Measurements from ENCODE around the gene MYH13.
"Not testable (repeated sequence)": the region's sequence is repeated elsewhere in the genome, so short reads cannot be mapped to it uniquely, and the experiment has no call there.

Gene MYH13

DNA sequence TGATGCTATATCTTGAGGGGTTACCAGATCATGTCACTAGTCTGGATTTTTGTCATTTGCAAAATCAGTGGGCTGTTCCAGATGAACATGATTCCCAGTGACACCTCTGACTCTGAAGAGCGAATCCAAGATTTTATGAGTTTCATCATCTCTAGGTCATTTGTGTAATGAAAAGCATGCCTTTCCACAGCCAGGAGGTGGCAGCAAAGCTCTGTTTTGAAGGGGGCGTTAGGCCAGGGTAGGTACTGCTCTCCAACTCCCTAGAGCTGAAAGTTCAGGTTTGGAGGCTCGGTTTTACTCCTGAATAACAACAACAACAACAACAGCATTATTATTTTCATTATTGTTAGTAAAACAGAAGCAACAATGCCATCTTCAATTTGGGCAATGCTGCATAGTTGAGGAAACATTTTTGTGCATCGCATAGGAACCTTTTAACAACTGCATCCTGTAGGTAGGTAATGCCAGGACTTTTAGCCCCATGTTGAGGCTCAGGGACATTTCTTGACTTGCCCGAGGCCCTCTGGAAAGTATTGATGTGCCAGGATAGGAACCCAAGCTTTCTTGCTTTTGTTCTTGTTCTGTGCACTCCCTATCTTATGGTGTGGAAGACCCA is 77.0 kb downstream of the MYH13 start:
- DNase-seq, result peak; percentile 3 to 6

DNA sequence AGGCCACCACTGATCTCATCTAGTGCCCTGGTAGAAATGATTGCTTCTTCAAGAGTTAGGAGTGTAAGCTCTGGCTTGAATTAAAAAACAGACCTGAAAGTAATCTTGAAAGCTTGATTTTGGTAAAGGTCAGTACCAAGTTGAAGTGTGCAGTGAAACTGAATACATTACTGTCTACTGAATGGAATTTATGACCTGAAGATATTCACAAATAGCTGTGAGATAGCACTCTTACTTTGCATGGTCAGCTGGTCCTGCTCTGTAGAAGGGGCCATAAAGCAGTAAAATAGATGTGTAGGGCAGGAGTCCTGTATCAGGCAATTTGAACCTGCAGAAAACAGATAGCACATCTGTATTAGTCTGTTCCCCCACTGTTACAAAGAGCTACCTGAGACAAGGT is 78.6 kb downstream of the MYH13 start:
- no peak for DNase-seq

DNA sequence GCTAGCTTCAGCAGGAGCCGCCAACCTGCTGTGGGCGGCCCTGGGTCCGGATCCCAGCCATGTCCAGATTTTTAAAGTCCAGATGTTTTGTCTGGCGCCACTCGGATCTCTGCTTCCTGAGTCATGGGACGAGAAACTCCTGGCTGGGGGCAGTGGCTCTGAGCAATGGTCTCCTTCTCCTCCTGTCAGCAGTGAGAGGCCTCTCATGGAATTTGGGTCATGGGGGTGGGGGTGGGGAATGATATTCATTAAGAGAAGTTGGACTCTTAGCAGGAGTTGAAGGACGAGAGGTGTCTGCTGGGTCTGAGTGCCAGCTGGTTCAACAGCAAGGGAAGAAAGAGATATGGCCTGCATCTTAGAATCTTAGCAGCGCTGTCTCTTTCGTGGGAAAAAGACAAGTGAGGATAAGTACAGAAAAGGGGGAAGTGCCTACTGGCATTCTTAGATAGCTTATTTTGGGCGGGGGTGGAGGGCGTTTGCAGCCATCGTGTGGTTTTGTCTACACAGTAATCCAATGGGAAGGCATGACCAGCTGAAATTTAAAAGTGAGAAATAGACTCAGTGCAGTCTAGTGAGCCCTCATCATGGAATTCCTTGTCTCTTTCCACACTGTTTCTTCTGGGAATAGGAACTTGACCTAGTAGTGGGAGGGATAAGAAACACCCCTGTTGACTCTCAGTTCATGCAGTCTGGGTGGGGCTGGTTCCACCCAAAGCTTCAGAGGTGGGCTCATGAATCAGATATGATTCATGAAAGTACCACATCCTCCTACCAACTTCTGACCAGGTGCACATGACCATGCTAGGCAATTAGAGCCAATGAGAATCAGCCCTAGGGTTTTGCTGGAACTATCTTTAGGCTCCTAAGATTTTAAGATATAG is 80.5 kb downstream of the MYH13 start:
- DNase-seq, result no peak

DNA sequence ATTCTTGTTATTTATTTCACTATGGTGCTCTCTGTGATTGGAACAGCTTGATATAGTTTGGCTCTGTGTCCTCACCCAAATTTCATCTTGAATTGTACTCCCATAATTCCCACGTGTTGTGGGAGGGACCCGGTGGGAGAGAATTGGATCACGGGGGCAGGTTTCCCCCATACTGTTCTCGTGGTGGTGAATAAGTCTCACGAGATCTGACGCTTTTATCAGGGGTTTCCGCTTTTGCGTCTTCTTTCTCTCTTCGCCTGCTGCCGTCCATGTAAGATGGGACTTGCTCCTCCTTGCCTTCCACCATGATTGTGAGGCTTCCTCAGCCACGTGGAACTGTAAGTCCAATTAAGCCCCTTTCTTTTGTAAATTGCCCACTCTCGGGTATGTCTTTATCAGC is 81.2 kb downstream of the MYH13 start:
- not testable (repeated sequence) for DNase-seq

DNA sequence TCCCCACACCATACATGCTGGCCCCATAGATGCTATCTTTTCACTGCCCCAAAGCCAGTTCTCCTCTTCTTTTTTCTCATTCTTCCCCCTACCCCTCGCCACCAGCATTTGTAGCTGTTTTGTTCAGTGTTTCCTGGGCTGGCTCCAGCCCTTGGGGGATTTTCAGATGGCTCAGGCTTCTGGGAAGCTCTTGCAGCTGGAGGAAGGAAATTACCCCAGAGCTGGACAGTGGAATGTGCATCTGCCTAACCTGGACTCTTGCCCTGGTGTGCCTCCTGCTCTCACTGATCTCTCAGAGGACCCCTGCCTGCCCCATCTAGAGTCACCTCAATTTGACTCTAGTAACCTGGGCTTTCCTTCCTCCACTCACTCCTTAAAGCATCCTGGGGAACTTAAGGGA is 82.8 kb downstream of the MYH13 start:
- DNase-seq, result no peak

DNA sequence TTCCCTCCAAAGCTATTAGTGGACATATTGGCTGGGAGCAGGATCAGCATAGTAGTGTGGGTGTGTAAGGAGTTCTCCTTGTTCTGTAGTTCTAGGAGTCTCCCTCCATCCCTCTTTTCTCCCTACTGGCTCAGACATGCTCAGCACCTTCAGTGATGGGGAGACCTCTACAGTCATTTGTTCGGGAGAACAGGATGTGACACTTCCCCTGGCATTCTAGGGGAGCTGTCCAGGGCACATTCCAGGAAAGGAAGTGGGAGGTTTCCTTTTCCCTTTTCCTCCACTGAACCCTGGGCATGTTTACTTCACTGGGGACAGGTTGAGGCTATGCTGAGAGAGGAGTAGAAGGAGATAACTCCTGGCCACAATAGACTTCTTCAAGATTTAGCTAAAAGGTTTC is 86.5 kb downstream of the MYH13 start:
- no peak for DNase-seq

DNA sequence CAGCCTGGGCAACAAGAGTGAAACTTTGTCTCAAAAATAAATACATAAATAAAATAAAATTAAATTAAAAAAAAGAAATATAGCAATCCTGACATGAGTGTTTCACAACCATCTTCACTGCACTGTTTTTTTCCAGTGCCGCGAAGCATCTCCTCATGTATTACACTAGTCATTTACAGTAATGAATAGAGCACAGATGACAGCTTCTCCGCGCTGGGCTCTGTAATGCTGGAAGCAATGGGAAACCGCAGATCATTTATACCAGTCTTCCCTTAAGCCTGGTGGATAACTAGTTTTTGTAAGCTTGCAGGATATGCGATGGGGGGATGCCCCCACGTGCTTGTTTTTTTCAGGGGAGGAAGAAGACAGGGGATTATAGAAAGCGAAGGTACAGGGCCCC is 86.9 kb downstream of the MYH13 start:
- no peak for DNase-seq

DNA sequence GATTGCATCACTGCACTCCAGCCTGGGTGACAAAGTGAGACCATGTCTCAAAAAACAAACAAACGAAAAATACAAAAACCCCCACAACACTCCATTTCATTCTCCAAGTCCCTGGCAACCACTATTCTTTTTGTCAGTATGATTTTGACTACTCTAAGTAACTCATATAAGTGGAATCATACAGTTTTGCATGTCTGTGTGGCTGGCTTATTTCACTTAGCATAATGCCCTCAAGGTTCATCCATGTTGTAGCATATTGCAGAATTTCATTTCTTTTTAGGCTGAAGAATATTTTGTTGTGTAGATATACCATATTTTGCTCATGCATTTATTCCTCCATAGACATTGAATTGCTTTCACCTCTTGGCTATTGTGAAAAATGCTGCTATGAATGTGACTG is 92.7 kb downstream of the MYH13 start:
- no peak for DNase-seq

DNA sequence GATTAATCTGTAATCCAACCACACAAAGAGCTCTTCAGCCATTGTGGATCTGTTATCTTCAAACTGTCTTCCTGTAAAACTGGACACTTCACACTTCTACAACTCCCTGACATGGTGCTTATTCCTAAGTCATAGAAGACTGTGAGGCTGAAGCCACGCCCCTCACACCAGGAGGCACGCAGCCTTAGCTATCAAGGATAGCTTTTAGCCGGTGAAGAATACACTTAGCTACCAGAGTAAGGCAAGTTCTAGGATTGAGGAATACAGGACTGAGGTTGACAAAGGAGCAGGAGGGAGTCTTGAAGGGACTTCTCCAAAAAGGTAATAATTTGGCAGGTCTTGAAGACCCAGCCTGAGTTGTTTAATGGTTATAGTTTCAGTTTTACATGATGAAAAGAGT is 94.6 kb downstream of the MYH13 start:
- no peak for DNase-seq

DNA sequence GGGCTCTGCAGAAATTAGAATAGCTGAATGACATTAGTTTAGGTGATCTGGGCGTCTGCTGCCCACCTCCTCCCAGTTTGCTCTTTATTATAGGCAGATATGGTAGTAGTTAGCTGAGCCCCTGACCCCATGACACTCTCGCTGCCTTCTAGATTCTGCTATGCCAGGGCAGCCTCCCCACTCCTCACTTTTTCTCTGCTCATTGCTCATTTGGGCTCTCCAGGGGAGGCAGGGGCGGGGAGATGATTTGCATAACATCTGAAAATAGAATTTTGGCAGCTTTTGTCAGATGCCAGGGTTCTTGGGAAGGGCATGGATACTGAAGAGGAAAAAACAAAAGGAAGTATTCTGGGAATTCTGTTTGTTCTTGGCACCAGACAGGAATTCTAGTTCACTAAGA is 96.4 kb downstream of the MYH13 start:
- DNase-seq, result no peak

DNA sequence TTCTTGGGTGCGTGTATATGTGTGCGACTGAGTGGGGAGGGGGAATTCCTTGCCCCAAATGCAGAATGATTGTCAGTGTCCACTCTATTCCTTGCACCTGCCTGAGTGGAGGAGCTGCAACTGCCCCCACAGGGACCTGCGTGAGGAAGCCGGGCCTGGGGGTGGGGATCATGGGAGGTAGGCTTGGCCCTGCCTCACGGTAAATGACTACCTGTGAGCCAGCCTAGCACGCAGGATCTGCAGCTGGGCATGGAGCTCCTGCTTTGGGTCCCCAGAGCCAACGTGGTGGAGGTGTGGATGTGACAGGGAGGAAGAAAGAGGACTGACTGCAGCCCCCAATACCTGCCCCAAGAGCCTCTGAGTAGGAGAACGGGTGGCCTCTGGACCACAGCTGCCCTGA is 97.4 kb downstream of the MYH13 start:
- DNase-seq, result no peak

DNA sequence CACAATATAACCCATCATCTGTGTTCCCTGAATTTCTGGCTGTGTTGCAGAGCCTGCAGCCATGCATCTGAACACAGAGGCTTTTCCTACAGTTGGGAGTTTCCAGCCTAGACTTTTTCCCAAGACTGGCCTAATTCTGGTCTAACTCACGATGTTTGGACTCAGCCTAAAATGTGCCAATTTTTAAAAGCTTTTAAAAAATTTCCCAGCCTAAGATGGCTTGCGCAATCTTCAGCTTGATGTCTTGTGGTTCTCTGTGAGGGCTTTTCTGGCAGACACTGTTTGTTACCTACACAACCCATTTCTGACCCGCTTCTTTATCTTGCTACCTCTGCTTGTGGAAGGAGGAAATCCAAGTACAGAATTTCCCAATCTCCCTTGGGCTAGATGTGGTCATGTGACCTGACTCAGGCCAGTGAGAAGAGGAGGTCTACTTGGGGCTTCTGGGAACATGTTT is 101.7 kb downstream of the MYH13 start:
- DNase-seq, result no peak

DNA sequence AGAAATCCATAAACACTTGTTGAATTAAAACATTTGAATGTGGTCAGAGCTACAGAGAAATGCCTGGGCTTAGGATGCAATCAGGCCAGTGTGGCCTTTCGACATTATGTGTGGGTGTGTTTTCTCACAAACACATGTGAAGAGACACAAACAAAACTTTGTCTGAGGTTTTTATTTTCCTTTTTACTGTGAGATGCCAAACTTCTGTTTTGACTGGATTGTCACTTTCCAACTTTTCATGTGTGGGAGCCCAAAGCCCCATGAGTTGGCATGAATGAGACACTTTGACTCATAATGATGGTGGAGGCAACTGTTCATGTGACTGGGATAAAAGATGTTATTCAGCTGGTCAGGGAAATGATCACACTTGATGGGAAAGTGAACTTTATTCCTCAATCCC is 102.5 kb downstream of the MYH13 start:
- no peak for DNase-seq

DNA sequence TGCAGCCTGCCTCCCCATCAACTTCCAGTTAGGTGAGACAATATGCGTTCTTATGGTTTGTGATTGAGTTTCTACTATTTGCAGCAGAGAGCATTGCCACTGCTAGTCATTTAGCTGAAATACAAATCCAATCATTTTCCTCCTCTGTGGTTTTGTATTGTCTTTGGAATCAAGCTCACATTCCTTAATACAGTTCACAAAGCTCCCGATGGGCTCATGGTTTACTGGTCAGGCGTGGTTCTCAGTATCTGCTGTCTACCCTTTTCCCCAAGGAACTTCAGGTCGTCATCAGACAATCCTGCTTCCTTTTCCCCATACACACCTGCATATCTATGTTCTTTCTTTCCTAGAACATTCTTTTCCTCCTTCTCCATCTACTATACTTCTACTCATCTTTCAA is 104.8 kb downstream of the MYH13 start:
- no peak for DNase-seq

DNA sequence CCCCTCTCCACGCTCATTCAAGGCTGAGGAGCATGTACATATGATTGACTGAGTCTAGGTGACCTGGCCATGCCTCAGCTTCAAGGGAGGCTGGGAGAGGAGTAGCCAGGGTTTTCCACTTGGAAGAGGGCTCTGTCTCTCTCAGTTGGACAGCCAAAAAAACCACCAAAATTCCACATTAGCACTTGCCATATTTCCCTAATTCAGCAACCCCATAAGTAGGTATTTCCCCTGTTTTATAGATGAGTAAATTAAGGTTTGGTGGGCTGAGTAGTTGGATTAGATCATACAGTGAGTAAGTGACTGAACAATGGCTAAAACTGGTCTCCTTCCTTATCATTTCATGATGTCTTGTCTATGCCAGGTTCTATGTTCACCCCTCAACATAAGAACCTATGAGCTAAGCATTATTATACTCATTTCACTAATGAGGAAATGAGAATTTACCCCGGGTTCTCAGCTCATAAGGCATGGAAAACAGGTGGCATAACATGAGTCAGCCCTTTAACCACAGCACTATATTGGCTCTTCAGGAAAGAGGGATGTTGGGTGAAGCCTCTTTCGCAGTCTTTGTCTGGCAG is 106.4 kb downstream of the MYH13 start:
- DNase-seq, result no peak

DNA sequence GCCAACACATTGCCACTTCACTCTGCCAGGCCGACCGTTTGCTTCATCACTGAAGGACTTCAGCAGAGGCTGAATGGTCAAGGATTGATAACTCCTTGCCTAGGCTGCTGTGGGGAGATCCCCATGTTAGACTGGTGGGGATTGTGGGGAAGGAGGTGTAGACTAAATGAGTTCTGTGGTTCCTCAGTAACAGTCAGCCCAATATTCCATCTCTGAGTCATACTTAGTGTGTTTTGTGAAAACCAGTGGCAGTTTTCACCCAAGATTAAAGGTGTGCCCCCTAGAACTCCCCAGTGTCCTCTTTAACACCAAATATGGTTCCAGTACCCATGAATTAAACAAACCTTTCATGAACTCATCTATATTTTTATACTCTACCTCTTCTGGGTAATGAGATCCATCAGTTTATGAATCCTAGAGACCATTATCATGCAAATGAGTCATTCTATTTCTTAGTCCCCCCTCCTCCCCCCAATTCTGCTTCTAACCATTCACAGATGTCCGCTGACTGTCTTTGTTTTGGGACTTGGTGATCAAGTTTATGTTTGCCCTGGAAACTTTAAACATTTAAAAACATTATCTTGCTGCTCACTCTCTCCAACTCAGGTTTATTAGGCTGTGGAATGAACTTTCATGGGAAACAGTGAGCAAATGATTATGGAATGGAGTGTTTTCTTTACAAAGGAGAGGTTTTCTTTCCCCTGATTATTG is 107.6 kb downstream of the MYH13 start:
- DNase-seq, result no peak

DNA sequence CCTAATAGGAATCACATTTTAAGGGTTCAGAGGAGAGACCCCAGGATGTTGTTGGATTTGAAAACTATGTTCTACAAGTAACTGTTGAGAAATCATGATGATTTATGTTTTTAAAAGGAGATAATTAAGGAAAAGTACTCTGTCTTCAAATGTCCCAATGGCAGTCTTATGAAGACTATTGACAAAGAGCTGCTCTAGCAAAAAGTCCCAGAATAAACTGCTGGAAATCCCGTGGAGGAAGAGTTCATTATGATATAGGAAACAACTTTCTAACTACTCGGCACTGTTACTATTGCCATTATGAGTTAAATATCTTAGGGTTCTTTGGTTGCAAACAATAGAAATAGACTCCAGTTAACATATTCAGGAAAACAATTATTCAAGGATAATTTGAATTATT is 108.8 kb downstream of the MYH13 start:
- DNase-seq, result no peak

DNA sequence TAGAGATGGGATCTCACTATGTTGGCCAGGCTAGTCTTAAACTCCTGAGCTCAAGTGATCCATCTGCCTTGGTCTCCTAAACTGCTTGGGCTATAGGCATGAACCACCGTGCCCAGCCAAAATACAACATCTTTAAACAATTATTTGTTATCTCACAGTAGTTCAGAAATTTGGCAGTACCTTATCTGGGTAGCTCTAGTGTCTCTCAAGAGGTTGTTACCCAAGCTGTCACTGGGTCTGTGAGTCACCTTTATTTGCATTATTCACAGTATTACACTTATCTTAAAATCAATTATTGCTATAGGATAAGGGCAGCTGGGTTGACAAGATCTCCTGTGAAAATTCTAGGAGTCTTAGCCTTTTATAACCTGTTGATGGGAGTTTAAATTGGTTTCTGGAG is 110.4 kb downstream of the MYH13 start:
- DNase-seq, result no peak

DNA sequence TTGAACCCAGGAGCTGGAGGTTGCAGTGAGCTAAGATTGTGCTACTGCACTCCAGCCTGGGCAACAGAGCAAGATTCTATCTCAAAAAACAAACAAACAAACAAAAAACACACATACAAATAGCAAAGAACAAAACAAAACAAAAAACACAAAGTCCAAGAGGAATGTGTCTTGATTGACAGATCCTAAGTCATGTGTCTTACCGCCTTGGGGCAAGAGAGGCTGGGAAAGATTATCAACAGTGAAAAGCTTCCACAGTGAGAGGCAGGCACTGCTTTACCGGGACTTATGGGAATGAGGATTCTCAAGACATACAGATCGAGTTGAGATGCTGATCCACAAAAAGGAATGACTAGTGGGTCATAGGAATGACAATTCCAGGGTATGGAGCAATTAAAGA is 111.7 kb downstream of the MYH13 start:
- DNase-seq, result no peak

DNA sequence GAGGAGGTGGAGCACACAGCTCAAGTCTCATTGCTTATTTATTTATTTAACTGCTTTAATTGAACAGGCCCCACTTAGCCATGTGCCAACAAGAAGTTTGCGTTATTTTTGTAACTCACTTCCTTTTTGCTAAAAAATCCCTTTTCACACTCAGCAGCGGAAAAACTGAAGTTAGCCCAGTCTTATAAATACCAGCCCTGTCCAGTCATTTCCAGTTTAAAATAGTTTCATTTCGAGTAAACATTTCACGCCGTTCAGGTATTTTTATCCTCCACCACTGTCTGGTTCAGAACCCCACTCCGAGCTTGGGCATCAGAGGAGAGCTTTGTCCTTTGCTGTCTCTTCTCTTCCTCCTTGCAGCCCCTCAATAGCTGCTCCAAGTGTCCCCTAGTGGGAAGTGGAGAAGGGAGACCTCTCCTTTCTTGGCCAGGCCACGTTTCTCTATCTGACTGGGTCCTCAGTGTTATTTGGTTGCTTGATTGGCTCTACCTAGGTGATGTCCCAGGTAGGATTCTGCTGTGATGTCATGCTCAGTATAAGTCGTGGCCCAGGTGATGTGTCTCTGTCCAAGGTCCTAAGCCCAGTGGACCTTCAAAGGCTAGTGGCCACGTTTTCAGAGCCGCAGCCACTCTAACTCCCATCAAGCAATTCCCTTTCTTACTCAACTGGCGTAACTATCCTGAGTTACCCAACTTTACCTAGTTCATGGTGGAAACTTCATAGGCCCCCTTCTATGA is 121.4 kb downstream of the MYH13 start:
- DNase-seq, result no peak

Data from stimulated activated CD4-positive, alpha-beta T cell treated with anti-CD3 and anti-CD28 coated beads, Interleukin-2, amount 100 ng/mL, for 48 hours (primary cell).